GM20431 (cell line): ENCODE results near the gene B3GNT5.

ENCODE experiments used
- in situ Hi-C: fragments of 300-500 bp; cut with MseI, MboI; formaldehyde crosslinking; loops from one replicate; pipeline ENCODE4 v1.15.0; 2020; ENCODE audit warnings: low sequenced_read_pairs; ENCODE audit not compliant: unreplicated experiment

The B3GNT5 gene

GRCh38 chr3:183252973-183253527 lies at the start of gene B3GNT5:
B3GNT5 (plus strand) TSS chr3:183253253; CDS start chr3:183269799, 16,546 bp downstream.
- in situ Hi-C loops = no loop called here

GRCh38 chr3:183203670-183204069 lies 49.4 kb upstream of the B3GNT5 start:
- in situ Hi-C loops = no loop called here

- in situ Hi-C loops = no loop called here
Observed at GRCh38 chr3:183208260-183208659, 44.8 kb upstream of the B3GNT5 start.

- in situ Hi-C loops = no loop called here
Observed at GRCh38 chr3:183208800-183209199, 44.3 kb upstream of the B3GNT5 start.

GRCh38 chr3:183210341-183210740 lies 42.7 kb upstream of the B3GNT5 start:
- in situ Hi-C loops = no loop called here

GRCh38 chr3:183210862-183211341 lies 42.2 kb upstream of the B3GNT5 start:
- in situ Hi-C loops = no loop called here

- in situ Hi-C loops = no loop called here
Observed at GRCh38 chr3:183211352-183211751, 41.7 kb upstream of the B3GNT5 start.

GRCh38 chr3:183212096-183212495 lies 41.0 kb upstream of the B3GNT5 start:
- in situ Hi-C loops = no loop called here

- in situ Hi-C loops = no loop called here
Observed at GRCh38 chr3:183212565-183212964, 40.5 kb upstream of the B3GNT5 start.

GRCh38 chr3:183213415-183214276 lies 39.4 kb upstream of the B3GNT5 start:
- in situ Hi-C loops = no loop called here

GRCh38 chr3:183214277-183214612 lies 38.8 kb upstream of the B3GNT5 start:
- in situ Hi-C loops = no loop called here

GRCh38 chr3:183215591-183216202 lies 37.4 kb upstream of the B3GNT5 start:
- in situ Hi-C loops = no loop called here

GRCh38 chr3:183217548-183218332 lies 35.3 kb upstream of the B3GNT5 start:
- in situ Hi-C loops = no loop called here

GRCh38 chr3:183218826-183219225 lies 34.2 kb upstream of the B3GNT5 start:
- in situ Hi-C loops = no loop called here

GRCh38 chr3:183220828-183221227 lies 32.2 kb upstream of the B3GNT5 start:
- in situ Hi-C loops = no loop called here

- in situ Hi-C loops = no loop called here
Observed at GRCh38 chr3:183222631-183223235, 30.3 kb upstream of the B3GNT5 start.

- in situ Hi-C loops = no loop called here
Observed at GRCh38 chr3:183224180-183224970, 28.7 kb upstream of the B3GNT5 start.

- in situ Hi-C loops = no loop called here
Observed at GRCh38 chr3:183226333-183226890, 26.6 kb upstream of the B3GNT5 start.

- in situ Hi-C loops = no loop called here
Observed at GRCh38 chr3:183227586-183227985, 25.5 kb upstream of the B3GNT5 start.
